Activated CD8-positive, alpha-beta memory T cell treated with anti-CD3 and anti-CD28 coated beads, Interleukin-2, amount 50 U/mL, for 24 hours (primary cell): ENCODE data around the gene NFS1.
"Not testable (repeated sequence)": the region's sequence is repeated elsewhere in the genome, so short reads cannot be mapped to it uniquely, and the experiment has no call there.

Source experiments
- DNase-seq: peaks from one replicate; pipeline ENCODE4 v3.0.0-alpha.2; 2020; ENCODE audit errors: extremely low read depth

NFS1 gene

GRCh38 chr20:35729836-35730582, 30.9 kb upstream of the NFS1 start:
- DNase-seq = no peak

GRCh38 chr20:35729283-35729807, 30.2 kb upstream of the NFS1 start:
- no peak for DNase-seq

DNA sequence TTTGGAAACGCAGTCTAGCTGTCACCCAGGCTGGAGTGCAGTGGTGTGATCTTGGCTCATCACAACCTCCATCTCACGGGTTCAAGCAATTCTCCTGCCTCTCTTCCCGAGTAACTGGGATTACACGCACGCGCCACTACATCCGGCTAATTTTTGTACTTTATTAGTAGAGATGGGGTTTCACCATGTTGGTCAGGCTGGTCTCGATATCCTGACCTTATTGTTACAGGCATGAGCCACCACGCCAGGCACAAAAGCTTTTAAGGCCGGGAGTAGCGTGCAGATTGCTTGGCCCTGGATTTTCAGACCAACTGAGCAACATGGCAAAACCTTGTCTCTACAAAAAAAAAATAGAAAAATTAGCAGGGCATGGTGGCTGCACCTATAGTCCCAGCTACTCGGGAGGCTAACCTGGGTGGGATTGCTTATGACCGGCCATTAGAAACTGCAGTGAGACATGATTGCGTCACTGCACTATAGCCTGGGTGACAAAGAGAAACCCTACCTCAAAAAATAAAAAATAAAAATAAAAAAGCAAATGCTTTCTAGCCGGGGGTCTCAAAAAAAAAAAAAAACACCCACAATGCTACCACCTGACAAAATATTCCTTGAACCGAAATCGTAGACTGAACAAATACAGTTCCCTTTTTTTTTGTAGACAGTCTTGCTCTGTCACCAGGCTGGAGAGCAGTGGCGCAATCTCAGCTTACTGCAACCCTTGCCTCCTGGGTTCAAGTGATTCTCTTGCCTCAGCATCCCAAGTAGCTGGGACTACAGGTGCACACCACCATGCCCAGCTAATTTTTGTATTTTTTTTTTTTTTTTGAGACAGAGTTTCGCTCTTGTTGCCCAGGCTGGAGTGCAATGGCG, 27.9 kb upstream of the NFS1 start:
- no peak for DNase-seq

DNA sequence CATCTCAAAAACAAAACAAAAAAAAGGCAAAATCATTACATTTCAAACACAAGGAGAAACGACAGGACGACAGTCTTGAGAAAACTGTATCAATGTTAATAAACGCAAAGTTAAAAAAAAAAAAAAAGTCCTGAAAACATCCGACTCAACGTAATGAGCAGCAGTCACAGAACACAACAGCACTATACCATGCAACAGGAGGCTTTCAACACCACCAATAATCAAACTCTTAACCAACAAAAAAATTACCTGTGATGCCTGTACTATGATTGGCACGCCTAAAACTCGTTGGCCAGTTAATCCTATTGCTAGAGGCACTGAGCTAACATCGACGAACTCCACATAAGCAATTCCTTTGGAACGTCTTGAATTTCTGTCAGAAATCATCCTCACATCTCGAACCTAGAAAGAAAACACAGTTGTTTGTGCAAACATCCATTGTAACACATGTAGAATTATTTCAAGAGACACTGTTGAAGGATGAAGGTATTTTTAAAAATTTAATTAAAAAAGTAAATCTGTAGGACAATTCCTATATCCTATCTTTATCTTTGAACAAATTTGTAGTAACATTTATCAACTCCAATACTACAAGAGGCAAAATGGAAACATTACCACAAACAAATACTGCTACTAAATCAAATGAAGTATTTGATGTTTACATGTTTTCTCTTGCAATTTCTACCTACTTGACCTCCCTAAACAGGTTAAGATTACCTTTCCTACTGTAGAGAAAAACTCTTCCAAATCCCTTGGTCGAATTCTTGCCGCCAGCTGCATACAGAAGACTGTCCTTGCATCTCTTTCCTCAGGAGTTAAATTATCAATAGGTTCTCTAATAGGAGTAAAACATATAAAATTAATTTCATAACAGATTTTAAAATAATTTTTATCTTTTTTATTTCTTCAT, 25.4 kb upstream of the NFS1 start:
- DNase-seq = no peak

GRCh38 chr20:35723652-35724320, 24.6 kb upstream of the NFS1 start:
- not testable (repeated sequence) for DNase-seq

DNA sequence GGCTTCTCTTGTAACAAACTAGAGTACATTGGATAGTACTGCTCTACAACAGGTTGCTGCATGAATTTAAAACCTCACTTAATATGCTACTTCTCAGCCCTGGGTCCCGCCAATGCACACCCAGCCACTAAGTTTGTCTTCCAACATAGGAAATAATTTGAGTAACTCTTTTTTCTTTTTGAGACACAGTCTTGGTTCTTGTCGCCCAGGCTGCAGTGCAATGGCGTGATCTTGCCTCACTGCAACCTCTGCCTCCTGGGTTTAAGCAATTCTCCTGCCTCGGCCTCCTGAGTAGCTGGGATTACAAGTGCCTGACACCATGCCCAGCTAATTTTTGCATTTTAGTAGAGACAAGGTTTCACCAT, 24.1 kb upstream of the NFS1 start:
- DNase-seq = not testable (repeated sequence)

- no peak for DNase-seq
These were observed 22.5 kb upstream of the NFS1 start for GRCh38 chr20:35721621-35722020.

DNA sequence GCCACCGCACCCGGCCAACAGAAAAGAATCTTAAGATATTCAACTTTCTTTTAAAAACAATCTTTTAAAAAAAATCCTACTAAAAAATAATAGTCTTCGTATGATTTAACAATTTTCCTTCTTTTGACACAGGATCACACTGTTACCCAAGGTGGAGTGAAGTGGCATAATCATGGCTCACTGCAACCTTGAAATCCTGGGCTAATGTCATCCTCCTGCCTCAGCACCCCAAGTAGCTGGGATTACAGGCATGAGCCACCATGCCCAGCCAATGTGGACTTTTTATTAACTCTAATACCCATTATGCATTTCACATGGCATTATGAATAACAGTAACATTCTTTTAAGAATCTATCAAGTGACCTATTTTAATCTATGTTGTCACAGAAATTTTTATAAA, 22.1 kb upstream of the NFS1 start:
- DNase-seq = no peak

DNA sequence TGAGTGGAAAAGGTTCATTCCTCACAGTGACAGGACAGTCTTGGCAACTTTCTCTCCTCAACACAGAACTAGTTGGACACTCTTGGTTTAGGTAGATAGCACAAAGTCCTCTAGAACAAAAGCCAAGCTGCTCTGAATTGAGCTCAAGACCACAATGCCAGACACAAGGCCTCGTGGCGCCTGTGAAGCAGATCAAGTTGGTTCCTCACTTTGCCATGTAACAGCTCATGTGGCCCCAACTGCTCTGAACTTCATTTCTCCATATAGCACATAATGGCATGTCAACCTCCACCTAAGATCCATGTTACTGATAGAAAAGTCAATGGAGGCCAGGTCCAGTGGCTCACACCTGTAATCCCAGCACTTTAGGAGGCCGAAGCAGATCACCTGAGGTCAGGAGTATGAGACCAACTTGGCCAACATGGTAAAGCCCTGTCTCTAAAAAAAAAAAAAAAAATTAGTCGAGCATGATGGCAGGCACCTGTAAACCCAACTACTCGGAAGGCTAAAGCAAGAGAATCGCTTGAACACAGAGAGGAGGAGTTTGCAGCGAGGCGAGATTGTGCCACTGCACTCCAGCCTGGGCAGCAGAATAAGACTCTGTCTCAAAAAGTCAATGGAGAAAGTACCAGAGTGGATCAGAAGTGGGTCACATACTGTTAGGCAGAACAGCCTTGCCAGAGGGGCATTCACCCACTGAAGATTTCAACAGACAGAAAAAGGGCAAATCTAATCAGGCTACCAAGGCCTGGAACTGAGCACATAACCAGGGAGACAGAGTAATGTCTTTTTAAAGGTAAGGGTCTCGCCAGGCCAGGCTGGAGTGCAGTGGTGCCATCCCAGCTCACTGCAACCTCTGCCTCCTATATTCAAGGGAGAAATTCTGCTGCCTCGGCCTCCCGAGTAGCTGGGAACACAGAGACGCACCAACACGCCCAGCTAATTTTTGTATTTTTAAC, 21.3 kb upstream of the NFS1 start:
- no peak for DNase-seq

- no peak for DNase-seq
These were observed 20.6 kb upstream of the NFS1 start for GRCh38 chr20:35719717-35720116.

GRCh38 chr20:35718972-35719635, 20.0 kb upstream of the NFS1 start:
- DNase-seq = no peak

DNA sequence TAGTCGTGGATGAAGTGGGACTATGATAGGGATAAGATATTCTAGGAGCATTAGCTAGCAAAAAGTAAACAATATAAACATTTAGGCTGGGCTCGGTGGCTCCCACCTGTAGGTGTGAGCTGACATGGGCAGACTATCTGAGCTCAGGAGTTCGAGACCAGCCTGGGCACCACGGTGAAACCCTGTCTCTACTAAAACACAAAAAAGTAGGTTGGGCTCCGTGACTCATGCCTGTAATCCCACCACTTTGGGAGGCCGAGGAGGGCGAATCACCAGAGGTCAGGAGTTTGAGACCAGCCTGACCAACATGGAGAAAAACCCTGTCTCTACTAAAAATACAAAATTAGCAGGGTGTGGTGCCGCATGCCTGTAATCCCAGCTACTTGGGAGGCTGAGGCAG, 19.2 kb upstream of the NFS1 start:
- not testable (repeated sequence) for DNase-seq

DNA sequence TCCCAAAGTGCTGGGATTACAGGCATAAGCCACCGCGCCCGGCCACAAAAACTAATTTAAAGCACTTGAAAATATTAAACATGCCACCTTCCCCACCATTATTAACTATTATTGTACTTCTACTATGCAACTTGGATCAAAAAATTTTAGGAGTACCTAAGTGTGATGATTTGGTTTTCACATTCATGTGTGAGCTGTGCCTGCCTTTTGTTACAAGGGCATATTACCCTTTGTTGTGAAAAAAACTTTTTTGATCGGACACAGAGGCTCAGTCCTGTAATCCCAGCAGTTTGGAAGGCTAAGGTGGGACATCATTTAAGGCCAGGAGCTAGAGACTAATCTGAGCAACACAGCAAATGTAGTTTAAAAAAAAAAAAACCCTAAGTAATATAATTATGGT, 17.2 kb upstream of the NFS1 start:
- no peak for DNase-seq

GRCh38 chr20:35715652-35716051, 16.5 kb upstream of the NFS1 start:
- DNase-seq = no peak

DNA sequence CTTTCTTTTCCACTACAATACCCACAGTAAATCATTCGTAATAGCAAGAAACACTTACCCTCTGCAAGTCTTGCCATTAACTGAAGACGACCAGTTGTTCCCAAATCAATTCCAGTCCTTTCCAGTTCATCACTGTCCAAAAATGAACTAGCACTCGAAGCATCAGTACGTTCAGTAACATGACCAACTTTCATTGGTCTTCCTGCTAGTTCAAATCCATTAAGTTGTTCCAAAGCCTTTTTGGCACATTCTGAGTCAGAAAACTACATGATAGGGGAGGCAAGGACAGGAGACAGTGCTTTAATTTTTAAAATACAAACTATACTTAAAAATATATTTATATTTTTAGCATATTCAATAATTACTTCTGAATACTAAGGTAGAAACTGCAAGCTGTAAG, 15.0 kb upstream of the NFS1 start:
- DNase-seq = no peak

DNA sequence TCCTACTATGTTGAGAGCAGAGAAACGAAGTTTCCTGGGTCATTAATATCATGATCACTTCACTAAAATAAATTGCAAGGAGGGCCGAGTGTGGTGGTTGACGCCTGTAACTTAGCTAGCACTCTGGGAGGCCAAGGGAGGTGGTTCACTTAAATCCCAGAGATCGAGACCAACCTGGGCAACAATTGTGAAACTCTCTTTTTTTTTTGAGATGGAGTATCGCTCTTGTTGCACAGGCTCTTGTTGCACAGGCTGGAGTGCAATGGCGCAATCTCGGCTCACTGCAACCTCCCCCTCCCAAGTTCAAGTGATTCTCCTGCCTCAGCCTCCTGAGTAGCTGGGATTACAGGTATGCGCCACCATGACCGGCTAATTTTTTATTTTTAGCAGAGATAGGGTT, 14.0 kb upstream of the NFS1 start:
- not testable (repeated sequence) for DNase-seq

DNA sequence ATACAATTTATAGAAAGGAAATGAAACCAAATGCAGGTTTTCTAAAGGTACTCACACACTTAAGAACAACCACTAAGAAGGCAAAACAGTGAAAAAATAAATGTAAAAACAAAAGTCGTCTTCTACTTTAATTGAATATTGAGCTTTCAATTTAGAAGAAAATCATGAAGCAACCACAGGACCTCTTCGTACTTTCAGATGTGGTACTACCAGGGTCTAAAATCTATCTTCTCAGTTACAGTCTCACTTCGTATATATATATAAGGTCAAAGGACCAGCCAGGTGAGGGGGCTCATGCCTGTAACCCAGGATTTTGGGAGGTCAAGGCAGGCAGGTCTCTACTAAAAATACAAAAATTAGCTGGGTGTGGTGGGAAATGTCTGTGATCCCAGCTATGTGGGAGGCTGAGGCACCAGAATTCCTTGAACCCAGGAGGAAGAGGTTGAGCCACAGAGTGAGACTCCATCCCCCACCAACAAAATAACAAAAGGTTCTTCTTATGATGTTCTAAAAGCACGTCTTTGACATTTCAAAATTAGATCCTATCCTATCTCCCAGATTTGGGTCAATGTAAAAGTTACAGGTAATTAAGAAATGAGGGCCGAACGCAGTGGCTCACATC, 12.5 kb upstream of the NFS1 start:
- DNase-seq = no peak

DNA sequence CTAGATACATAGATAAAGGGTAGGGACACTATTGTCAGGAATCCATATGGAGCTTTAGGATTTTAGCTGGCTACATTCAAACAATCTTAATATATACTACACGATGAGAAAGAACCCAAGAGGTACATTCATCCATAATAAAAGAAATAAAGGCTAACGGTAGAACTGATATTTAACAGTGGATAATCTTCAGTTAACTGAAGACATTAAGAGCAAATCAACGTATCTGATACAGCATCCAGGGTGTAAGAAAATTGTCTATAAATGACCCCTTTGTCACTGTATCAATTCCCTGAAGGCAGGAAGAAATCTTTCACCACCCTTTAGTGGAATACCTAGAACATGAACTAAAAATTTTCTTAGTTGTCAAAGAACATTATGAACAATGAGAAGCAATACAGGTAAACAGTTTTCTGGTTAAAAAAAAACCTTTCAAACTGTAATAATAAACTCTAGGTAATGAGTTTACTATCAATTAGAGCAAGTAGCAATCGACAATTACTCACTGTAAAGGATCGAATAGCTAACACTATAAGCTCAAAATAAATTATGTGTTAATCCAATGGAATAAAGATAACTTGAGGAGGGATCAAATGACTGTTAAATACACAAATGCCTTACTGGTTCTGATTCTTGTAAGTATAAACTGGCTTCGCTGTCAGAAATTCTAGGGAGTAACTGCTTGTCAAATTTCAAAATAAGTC, 11.9 kb upstream of the NFS1 start:
- no peak for DNase-seq

DNA sequence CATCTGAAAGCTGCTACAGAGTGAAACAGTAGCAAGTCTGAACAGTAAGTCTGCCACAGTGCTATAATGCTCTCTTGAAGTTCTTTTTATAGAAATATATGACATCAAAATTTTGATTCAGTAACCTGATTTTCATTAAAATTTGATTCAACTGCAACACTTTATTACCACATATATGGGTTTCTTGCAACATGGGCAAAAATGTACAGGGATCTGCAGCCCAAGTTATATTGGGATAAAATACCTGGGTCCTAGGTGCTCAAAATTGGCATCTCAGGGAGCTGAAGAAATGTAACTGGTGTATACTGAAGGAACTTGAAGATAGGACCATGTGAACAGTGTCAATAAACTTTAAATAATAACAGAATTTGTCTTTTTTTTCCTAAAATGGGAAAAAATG, 10.9 kb upstream of the NFS1 start:
- DNase-seq = no peak
